ENCODE measurements around the gene ACTN4.

The ACTN4 gene

GRCh38 chr19:38691938-38692457, 44.5 kb downstream of the ACTN4 start:
- ChIA-PET CTCF (interaction anchor here (0.7 to 1.9 kb wide), 2 partner anchors 14 to 30 kb away, joined by 3 to 7 read pairs; no protein-coding TSS in a partner anchor), POLR2A (interaction anchor here (0.7 to 1.3 kb wide), 6 partner anchors 8 to 45 kb away, joined by 3 to 7 read pairs (median 4); no protein-coding TSS in a partner anchor)
- TF ChIP-seq, protein P1, sequence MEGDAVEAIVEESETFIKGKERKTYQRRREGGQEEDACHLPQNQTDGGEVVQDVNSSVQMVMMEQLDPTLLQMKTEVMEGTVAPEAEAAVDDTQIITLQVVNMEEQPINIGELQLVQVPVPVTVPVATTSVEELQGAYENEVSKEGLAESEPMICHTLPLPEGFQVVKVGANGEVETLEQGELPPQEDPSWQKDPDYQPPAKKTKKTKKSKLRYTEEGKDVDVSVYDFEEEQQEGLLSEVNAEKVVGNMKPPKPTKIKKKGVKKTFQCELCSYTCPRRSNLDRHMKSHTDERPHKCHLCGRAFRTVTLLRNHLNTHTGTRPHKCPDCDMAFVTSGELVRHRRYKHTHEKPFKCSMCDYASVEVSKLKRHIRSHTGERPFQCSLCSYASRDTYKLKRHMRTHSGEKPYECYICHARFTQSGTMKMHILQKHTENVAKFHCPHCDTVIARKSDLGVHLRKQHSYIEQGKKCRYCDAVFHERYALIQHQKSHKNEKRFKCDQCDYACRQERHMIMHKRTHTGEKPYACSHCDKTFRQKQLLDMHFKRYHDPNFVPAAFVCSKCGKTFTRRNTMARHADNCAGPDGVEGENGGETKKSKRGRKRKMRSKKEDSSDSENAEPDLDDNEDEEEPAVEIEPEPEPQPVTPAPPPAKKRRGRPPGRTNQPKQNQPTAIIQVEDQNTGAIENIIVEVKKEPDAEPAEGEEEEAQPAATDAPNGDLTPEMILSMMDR (IDR thresholded peaks at IDR 0.05; ENCODE audit: insufficient read depth, low read length, missing control alignments) = no peak
- DNase-seq (ENCODE audit: low read depth, low spot score) = no peak
- no peak overlapping the region for H3K4me3 ChIP-seq (ENCODE audit: low read depth, low read length)

- H3K4me3 ChIP-seq (ENCODE audit: low read depth, low read length) = peak overlapping the region; percentile 15
- DNase-seq (ENCODE audit: low read depth, low spot score) = no peak
- ChIA-PET CTCF (interaction anchor here (1.1 to 2.5 kb wide), 5 partner anchors 11 to 58 kb away, joined by 4 to 5 read pairs (median 4); no protein-coding TSS in a partner anchor), POLR2A (interaction anchor here (0.6 to 2.1 kb wide), 12 partner anchors 9 to 50 kb away, joined by 3 to 9 read pairs (median 4); partner anchors contain the start of gene ACTN4)
- TF ChIP-seq, protein P1 (IDR thresholded peaks at IDR 0.05; ENCODE audit: insufficient read depth, low read length, missing control alignments) = no peak
Observed at GRCh38 chr19:38692458-38693379, 45.3 kb downstream of the ACTN4 start.

GRCh38 chr19:38693380-38694223, 46.2 kb downstream of the ACTN4 start:
- ChIA-PET CTCF (interaction anchor here (1.1 to 2.5 kb wide), 6 partner anchors 10 to 59 kb away, joined by 4 to 5 read pairs (median 4); no protein-coding TSS in a partner anchor), POLR2A (interaction anchor here (0.6 to 2.1 kb wide), 8 partner anchors 10 to 51 kb away, joined by 3 to 9 read pairs (median 4); partner anchors contain the start of gene ACTN4)
- H3K4me3 ChIP-seq (ENCODE audit: low read depth, low read length) = no peak overlapping the region; the same call in 1 of the 2 replicates
- DNase-seq (ENCODE audit: low read depth, low spot score) = no peak
- TF ChIP-seq, protein P1 (IDR thresholded peaks at IDR 0.05; ENCODE audit: insufficient read depth, low read length, missing control alignments) = no peak

DNA sequence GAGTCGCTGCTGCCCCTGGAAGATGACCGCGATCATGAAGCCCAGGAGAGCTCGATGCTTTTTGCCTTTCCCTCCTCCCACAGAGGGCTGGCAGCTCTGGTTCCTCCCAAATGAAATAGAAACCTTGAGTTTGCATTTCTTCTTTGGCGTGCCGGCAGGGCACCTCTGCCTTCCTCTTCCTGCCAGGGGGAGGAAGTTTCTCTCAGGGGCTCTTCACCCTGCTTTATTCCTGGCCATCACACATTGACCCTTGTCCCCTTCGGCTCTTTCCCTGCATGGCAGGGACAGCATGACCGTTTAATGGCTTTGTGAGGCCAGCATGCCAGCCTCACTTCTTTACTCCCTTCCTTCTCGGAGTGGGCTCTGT, 47.9 kb downstream of the ACTN4 start:
- POLR2A ChIA-PET = no interaction called here
- CTCF ChIA-PET = interaction anchor here (1.0 to 2.5 kb wide), 2 partner anchors 9 to 28 kb away, joined by 4 to 5 read pairs; no protein-coding TSS in a partner anchor

GRCh38 chr19:38695832-38696728, 48.6 kb downstream of the ACTN4 start:
- no peak for DNase-seq (ENCODE audit: low read depth, low spot score)
- H3K4me3 ChIP-seq (ENCODE audit: low read depth, low read length) = no peak overlapping the region
- CTCF ChIA-PET = interaction anchor here (1.0 to 2.5 kb wide), 2 partner anchors 10 to 29 kb away, joined by 4 to 5 read pairs; no protein-coding TSS in a partner anchor
- TF ChIP-seq, protein P1 (IDR thresholded peaks at IDR 0.05; ENCODE audit: insufficient read depth, low read length, missing control alignments) = no peak
- POLR2A ChIA-PET = no interaction called here

More for the DNA sequence above, 47.9 kb downstream of the ACTN4 start:
- H3K4me3 ChIP-seq (ENCODE audit: low read depth, low read length) = no peak overlapping the region
- TF ChIP-seq, protein P1 (IDR thresholded peaks at IDR 0.05; ENCODE audit: insufficient read depth, low read length, missing control alignments) = no peak
- DNase-seq (ENCODE audit: low read depth, low spot score) = no peak

Data from AG04449 (cell line).